ENCODE data around the gene SASS6. TPM values are rescaled to one million over a fixed set of nuclear protein-coding genes. Genes with fewer than 3 reads are reported as not detected.

The SASS6 gene
- total RNA-seq, 4 donors from 2014 or later = 1.9 to 4.4 (median 3.4) TPM

GRCh38 chr1:100051893-100052292 is 80.8 kb downstream of the SASS6 start:
- TF ChIP-seq CTCF (IDR thresholded peaks at IDR 0.05; ENCODE audit: low read depth) = no peak

DNA sequence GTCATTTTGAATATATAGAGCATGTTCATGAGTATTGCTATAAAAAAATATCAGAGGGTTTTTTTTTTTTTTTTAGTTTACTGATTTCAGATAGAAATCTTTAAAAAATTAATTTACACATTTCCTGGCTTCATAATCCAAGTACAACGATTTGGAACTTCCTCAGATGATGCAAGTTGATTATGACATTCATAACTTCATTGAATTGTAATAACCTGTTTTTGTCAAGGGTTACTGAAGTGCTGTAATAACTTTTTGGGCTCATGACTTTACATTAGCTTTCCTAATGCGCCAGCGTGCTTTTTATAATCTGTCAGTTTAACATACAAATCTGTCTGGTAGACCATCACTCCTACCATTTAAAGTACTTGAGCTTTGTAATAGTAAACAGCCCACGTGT is 81.3 kb downstream of the SASS6 start:
- no peak for TF ChIP-seq CTCF (IDR thresholded peaks at IDR 0.05; ENCODE audit: low read depth)

DNA sequence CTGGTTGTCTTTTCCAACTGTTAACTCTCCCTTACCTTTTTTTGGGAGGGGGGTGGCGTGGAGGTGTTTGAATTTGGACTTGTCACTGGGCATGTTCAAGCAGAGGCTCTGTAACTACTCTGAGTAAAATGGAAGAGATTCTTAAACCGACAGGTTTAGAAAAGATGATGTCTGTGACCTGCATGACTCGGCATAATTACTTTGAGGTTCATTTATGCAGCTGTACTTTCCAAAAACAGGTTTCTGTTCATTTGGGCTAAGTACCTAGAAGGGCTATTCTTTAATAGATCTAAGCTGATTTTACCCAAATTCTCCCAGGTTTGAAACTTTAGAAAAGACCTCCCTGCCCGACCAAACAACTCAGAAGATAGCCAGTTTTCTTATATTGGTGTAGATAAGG is 82.6 kb downstream of the SASS6 start:
- no peak for TF ChIP-seq CTCF (IDR thresholded peaks at IDR 0.05; ENCODE audit: low read depth)

GRCh38 chr1:100045206-100045605 is 87.5 kb downstream of the SASS6 start:
- no peak for TF ChIP-seq CTCF (IDR thresholded peaks at IDR 0.05; ENCODE audit: low read depth)

- TF ChIP-seq CTCF (IDR thresholded peaks at IDR 0.05; ENCODE audit: low read depth) = no peak
These were observed 93.1 kb downstream of the SASS6 start for GRCh38 chr1:100039591-100039990.

- TF ChIP-seq CTCF (IDR thresholded peaks at IDR 0.05; ENCODE audit: low read depth) = no peak
These were observed 94.0 kb downstream of the SASS6 start for GRCh38 chr1:100038660-100039287.

GRCh38 chr1:100037927-100038659 is 94.6 kb downstream of the SASS6 start:
- TF ChIP-seq CTCF (IDR thresholded peaks at IDR 0.05; ENCODE audit: low read depth) = no peak

Data from subcutaneous adipose tissue (tissue), 4 donors.